GM21381 (cell line): Measurements from ENCODE around the gene SLC12A4.
"Not testable (repeated sequence)": the region's sequence is repeated elsewhere in the genome, so short reads cannot be mapped to it uniquely, and the experiment has no call there.

ENCODE experiments used
- ATAC-seq: cut with Tn5 transposase; IDR thresholded peaks from one replicate; pipeline ENCODE4 v1.9.1; 2021; ENCODE audit warnings: mild to moderate bottlenecking, moderate library complexity; ENCODE audit not compliant: unreplicated experiment

Gene SLC12A4

GRCh38 chr16:67928561-67929364, 39.7 kb downstream of the SLC12A4 start:
- ATAC-seq, result no peak

DNA sequence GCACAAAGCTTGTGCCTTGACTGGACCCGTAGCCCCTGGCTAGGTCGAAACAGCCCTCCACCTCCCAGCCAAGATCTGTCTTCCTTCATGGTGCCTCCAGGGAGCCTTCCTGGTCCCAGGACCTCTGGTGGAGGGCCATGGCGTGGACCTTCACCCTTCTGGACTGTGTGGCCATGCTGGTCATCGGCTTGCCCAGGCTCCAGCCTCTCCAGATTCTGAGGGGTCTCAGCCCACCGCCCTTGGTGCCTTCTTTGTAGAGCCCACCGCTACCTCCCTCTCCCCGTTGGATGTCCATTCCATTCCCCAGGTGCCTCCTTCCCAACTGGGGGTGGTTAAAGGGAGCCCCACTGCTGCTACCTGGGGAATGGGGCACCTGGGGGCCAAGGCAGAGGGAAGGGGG, 40.3 kb downstream of the SLC12A4 start:
- no peak for ATAC-seq

GRCh38 chr16:67927131-67927941, 41.1 kb downstream of the SLC12A4 start:
- ATAC-seq, result no peak

DNA sequence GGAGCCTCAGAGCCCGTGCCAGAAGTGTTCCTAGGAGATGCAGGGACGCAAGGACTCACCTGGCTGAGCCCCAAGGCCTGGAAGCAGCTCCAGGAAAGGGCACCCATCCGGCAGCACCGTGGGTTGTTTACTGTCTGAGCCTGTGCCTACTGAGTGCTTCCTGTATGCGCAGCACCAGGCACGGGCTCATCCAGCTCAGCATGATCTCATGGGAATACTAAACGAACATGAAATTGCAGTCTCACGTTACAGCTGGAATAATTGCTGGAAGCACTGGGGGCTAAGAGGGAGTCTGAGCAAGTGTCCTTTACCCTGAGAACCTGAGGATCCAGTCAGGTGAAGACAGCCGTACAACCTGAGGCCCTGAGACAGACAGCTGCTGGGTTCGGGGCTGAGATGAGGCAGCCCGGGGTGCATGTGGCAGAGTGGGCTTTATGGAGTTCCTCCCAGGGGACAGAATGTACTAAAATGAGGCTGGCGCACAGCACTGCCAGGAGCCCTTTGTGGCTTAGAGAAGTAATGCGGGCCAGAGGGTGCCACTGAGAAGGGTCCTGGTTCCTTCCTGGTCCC, 42.2 kb downstream of the SLC12A4 start:
- no peak for ATAC-seq

GRCh38 chr16:67924140-67924906, 44.1 kb downstream of the SLC12A4 start:
- ATAC-seq, result no peak

DNA sequence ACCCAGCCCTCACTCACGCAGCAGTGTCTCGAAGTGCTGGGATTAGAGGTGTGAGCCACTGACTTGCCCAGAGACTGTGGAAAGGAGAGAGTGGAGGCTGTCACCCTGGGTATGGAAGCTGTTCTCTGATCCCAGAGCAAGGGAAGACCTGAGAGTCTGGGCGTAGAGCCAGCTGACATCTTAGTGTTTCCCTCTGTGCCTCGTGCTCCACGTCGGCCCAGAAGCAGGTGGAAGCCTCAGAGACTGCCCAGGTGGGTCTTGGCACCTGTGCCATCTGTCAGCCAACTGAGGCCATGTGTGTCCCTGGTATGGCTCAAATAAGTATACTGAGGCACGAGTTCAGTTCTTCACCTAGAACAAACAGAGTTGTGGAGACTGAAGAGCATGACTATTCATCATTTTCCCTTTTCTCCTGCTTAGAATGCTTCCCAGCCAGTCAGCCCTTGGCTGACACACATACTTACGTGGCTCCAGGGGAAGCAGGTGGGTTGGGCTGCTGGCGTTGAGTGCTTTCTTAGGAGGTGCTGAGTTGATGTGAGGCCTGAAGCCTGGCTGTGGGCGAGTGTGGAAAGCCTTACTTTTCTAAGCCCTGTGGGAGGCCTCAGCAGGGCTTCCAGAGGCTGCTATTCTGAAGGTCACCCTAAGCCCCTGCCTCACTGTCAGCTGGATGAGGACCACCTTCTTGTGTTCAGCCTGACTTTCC, 44.9 kb downstream of the SLC12A4 start:
- no peak for ATAC-seq

DNA sequence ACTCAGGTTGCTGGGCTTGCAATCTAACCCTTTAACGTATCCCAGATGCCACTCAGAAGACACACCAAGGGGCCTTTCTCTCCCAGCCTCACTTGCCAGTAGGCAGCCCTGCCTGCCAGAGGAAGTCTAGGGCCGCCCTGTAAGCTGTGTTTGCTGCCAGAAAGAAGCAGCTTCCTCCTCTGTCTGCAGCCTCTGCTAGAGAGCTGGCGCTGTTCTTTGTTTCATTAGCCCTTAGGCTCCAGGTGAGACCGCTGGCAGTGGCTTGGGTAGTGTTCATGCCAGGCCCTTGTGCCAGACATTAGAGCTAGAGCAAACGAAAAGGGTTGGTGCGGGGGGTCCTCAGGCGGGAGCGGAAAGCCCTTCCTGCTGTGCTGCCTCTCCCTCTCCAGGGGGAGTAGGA, 45.7 kb downstream of the SLC12A4 start:
- ATAC-seq, result no peak

DNA sequence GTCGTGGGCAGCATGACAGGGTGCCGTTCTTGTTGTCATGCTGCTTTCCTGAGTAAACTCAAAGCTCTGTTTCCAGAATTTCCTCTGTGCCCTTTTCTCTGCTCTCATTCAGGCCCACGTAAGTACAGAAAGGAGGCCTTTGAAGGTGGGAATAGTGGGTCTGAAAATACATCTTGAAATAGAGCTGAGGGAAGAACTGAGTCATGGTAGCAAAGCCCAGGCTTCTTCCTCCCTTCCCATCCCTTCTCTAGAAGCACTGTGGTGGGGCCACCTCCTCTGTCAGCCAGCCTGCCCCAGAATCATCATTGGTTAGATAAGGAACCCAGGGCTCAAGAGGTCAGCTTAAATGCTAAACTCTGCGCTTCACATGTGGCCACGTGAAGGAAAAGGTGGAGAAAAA, 46.2 kb downstream of the SLC12A4 start:
- ATAC-seq, result no peak

GRCh38 chr16:67919622-67920221, 48.7 kb downstream of the SLC12A4 start:
- ATAC-seq, result no peak

DNA sequence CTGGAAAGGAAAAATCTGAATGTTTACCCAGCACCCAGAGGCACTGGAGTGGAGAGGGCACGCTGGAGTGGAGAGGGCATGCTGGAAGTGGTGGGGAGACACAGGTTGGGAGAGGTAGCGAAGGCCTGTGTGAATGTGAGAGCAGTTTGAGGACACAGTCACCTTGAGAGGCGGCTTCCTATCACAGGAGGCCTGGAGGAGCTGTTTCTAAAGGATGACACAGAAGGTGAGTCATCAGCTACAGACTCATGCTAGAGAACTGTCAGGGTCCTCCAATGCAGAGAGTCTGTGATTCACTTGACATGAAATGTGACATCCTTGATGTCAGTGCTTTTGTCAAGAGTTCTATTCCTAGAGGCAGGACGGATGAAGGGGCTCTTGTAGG, 50.6 kb downstream of the SLC12A4 start:
- ATAC-seq, result no peak

DNA sequence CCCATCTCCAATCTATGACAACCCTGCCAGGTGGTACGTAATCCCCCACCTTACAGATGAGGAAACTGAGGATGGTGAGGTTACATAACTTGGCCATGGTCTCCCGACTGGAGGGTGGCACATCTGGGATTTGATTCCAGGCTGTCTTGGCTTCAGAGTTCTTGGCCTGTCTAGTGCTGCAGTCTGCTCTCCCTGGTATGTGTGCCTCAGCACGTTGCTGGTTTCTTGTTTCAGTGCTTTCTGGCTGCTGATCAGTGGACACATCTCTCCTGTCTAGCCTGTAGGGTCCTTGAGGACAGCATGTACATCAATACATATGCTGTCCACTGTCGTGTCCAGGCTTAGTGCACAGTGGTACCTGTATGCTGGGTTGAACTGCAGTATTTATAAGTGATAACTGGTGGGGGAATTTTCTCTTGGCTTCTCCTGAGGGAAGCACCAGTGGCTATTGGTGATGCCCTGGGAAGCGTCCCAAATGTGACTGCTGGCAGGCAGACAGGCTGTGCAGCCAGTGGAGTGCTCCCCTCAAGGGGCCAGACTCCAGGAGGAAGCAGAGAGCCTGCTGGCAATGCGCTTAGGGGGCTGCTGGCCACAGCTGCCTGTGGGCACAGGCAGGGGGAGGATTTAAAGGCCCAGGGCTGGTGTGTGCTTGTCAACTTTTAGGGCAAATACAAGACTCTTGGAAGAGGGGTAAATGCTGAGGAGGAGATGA, 51.1 kb downstream of the SLC12A4 start:
- ATAC-seq, result no peak

GRCh38 chr16:67915831-67916723, 52.4 kb downstream of the SLC12A4 start:
- ATAC-seq, result no peak

DNA sequence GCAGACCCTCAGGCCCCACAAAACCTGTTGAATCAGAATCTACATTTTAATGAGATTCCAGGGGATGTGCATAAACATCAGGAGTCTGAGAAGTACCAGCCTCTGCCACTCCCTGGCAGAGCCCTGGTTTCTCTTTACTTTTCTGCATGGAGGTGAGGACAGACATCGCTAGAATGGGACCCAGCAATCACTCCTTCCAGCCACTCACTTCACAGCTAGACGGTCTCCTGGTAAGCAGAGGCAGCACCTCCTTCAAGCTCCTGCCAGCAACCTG, 53.0 kb downstream of the SLC12A4 start:
- ATAC-seq, result not testable (repeated sequence)

- no peak for ATAC-seq
These were observed 53.5 kb downstream of the SLC12A4 start for GRCh38 chr16:67914758-67915495.

DNA sequence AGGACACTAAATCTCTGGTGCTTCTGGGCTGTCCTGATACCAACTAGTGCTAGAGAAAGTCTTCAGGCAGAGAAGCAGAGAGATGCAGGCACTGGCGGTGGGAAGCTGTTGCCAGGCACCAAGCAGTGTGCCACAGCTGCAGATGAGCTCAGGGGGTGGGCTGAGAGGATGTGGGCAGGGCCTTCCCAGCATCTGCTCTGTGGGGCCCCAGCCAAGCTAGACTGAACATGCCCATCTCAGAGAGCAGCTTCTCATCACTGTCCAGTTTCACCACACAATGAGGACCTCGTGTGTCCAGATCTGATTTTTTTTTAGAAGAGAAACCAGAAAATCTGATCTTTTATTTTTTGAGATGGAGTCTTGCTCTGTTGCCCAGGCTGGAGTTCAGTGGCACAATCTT, 58.3 kb downstream of the SLC12A4 start:
- no peak for ATAC-seq

DNA sequence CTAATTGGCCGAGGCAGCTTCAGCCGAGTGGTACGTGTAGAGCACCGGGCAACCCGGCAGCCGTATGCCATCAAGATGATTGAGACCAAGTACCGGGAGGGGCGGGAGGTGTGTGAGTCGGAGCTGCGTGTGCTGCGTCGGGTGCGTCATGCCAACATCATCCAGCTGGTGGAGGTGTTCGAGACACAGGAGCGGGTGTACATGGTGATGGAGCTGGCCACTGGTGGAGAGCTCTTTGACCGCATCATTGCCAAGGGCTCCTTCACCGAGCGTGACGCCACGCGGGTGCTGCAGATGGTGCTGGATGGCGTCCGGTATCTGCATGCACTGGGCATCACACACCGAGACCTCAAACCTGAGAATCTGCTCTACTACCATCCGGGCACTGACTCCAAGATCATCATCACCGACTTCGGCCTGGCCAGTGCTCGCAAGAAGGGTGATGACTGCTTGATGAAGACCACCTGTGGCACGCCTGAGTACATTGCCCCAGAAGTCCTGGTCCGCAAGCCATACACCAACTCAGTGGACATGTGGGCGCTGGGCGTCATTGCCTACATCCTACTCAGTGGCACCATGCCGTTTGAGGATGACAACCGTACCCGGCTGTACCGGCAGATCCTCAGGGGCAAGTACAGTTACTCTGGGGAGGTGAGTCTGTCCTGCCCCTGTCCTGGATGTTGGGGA, 59.2 kb downstream of the SLC12A4 start:
- no peak for ATAC-seq

GRCh38 chr16:67907397-67908180, 60.8 kb downstream of the SLC12A4 start:
- no peak for ATAC-seq
